Testis (tissue), 3 donors: Measurements from ENCODE around the gene KLF11. TPM values are rescaled to one million over a fixed set of nuclear protein-coding genes. Genes with fewer than 3 reads are reported as not detected.
A peak's percentile ranks its signal among the peaks of the same experiment; 100 is the strongest.

Experiments used
- DNase-seq: peaks from one replicate; pipeline ENCODE4 v3.0.0-alpha.2; 2019
- H3K27ac ChIP-seq, 2 donors: fragments of 200-600 bp; sonication (generic); one replicate each; pipeline ENCODE4 v1.5.1; 2019
- H3K27me3 ChIP-seq: fragments of 200-600 bp; sonication (generic); one replicate; pipeline ENCODE4 v1.5.1; 2019
- H3K36me3 ChIP-seq: fragments of 200-600 bp; sonication (generic); one replicate; pipeline ENCODE4 v1.5.1; 2017; ENCODE audit warnings: low read depth; ENCODE audit errors: missing control alignments
- H3K4me1 ChIP-seq: fragments of 200-600 bp; sonication (generic); one replicate; pipeline ENCODE4 v1.5.1; 2019
- H3K4me3 ChIP-seq, 2 donors: fragments of 200-600 bp; sonication (generic); one replicate each; pipeline ENCODE4 v1.5.1; 2017 to 2019
- H3K9me3 ChIP-seq: fragments of 200-600 bp; sonication (generic); one replicate; pipeline ENCODE4 v1.5.1; 2017
- CTCF ChIP-seq, 3 experiments: fragments of 450-650 bp in 2 of 3; fragments of 200-600 bp in 1 of 3; sonication (generic) in 1 of 3; IDR thresholded peaks; one replicate each; pipeline ENCODE4 v1.5.1; 2016 to 2019; ENCODE audit warnings: antibody characterized with exemption in 3 of 3, mild to moderate bottlenecking in 2 of 3, moderate library complexity in 1 of 3
- POLR2A ChIP-seq: fragments of 450-650 bp; IDR thresholded peaks from one replicate; pipeline ENCODE4 v1.6.1; 2017; ENCODE audit warnings: antibody characterized with exemption, mild to moderate bottlenecking, moderate library complexity
- WGBS, 2 donors: methylation state at CpG; one replicate each; pipeline ENCODE4 v1.1.5; 2018; 5-methylcytosine and 5-hydroxymethylcytosine counted together
- intact Hi-C: fragments of 100-400 bp; cut with DNase I; formaldehyde crosslinking; loops from one replicate; pipeline ENCODE4 v1.15.1; 2023; ENCODE audit warnings: low total_unique reads
- polyA plus RNA-seq: library from polyadenylated mRNA; stranded (reverse); fragments of 350-450 nt; fragmentation: Illumina TruSeq; extraction: RNeasy Lipid Tissue Mini Kit (QIAGEN cat#74804); gene quantifications from one replicate; pipeline ENCODE4 v1.2.3, GENCODE V29; 2014; ENCODE audit warnings: low read depth, low replicate concordance; ENCODE audit not compliant: insufficient read depth
- total RNA-seq, 2 donors: library from RNA; depleted of rRNA; stranded (reverse); fragments of >200 nt; gene quantifications; one replicate each; pipeline ENCODE4 v1.2.3, GENCODE V29; 2016

KLF11 gene
- total and polyA plus RNA-seq, 3 donors from 2014 or later: 55.0 to 72.2 (median 55.3) TPM

- WGBS, 2 donors: 7 to 10% methylated on average over 12 to 37 of the region's 45 CpGs
- no peaks in the 10 kb centered on the region for H3K9me3 ChIP-seq
- H3K36me3 ChIP-seq: no peaks in the 10 kb centered on the region
- DNase-seq: no peak
- no peak for TF ChIP-seq POLR2A
- no peak for TF ChIP-seq CTCF (IDR thresholded peaks at IDR 0.05)
- peak overlapping the region; percentile 66 for H3K4me3 ChIP-seq
- H3K27me3 ChIP-seq: no peaks in the 10 kb centered on the region
- peaks cover 3% of the 10 kb centered on the region for H3K4me1 ChIP-seq
- H3K27ac ChIP-seq: peak overlapping the region; percentile 63 to 84
- intact Hi-C loops: no loop called here
Measured at GRCh38 chr2:10080536-10081304, 37.4 kb downstream of the KLF11 start.

DNA sequence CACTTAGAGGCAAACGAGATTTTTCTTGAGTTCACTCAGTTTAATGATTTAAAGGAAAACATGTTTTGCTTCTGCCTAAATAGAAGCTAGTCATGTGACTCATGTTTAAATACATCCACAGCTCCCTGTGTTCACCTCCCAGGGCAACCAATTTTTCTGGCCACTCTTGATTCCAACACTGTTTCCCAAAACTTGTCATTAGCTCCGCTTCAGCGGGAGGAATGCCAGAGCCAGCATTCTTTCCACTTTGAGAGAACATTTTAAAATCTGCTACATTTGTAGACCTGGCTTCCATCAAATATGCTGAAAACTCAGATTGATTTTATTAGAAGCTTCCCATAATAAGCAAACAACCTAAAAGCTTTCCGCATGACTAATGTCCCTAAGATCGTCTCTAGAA, 39.7 kb downstream of the KLF11 start:
- Histone ChIP-seq H3K36me3 (no peaks in the 10 kb centered on the region), H3K4me1 (peaks cover 3% of the 10 kb centered on the region), H3K27ac (no peak overlapping the region), H3K4me3 (no peak overlapping the region), H3K9me3 (no peaks in the 10 kb centered on the region), H3K27me3 (no peaks in the 10 kb centered on the region)
- TF ChIP-seq POLR2A (no peak), CTCF (IDR thresholded peaks at IDR 0.05) (no peak)
- intact Hi-C loops: no loop called here
- 58 to 65% methylated on average over 5 of the region's 5 CpGs for WGBS, 2 donors
- DNase-seq: no peak

DNA sequence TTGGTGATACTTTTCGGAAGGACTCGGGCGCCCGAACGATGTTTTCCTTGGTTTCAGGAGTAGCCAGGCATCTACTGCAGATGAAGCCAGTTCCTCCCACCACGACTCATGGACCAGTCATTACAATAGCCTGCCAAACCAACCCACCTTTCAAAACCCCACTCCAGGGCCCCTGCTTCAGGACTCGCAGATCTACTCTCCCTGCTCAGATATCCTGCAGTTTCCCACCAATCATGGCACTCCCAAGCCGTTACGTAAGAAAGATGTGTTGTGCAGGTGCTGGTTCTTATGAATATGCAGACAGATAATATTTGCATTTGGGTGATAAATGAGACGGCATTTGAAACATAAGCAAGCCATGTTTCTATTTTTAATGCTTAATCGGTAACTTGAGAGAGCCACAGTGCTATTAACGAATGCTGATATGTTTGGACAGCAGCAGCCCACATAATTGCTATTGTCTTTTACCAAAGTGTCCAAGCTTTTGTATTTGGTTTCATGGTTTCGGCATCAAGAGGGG, 40.4 kb downstream of the KLF11 start:
- no peak for DNase-seq
- Histone ChIP-seq H3K36me3 (no peaks in the 10 kb centered on the region), H3K27ac (no peak overlapping the region), H3K9me3 (no peaks in the 10 kb centered on the region), H3K4me1 (peaks cover 3% of the 10 kb centered on the region), H3K27me3 (no peaks in the 10 kb centered on the region), H3K4me3 (no peak overlapping the region)
- TF ChIP-seq POLR2A (no peak), CTCF (IDR thresholded peaks at IDR 0.05) (no peak)
- intact Hi-C loops: no loop called here
- 75 to 82% methylated on average over 13 of the region's 13 CpGs for WGBS, 2 donors

GRCh38 chr2:10084223-10084865, 41.0 kb downstream of the KLF11 start:
- no peak for DNase-seq
- intact Hi-C loops: no loop called here
- H3K4me3 ChIP-seq: no peak overlapping the region
- no peaks in the 10 kb centered on the region for H3K36me3 ChIP-seq
- no peaks in the 10 kb centered on the region for H3K4me1 ChIP-seq
- H3K9me3 ChIP-seq: no peaks in the 10 kb centered on the region
- no peaks in the 10 kb centered on the region for H3K27me3 ChIP-seq
- 80 to 84% methylated on average over 12 of the region's 12 CpGs for WGBS, 2 donors
- H3K27ac ChIP-seq: no peak overlapping the region
- no peak for TF ChIP-seq CTCF (IDR thresholded peaks at IDR 0.05)
- TF ChIP-seq POLR2A: no peak
